HEK293 (cell line): ENCODE data around the gene SSBP3.

Source experiments
- CTCF ChIA-PET: fragments of 350-600 bp; formaldehyde crosslinking; extraction: SDS; loops from one replicate; lab custom pipeline; 2021; ENCODE audit warnings: antibody characterized with exemption; lab: Yijun Ruan, JAX
- POLR2A ChIA-PET: fragments of 300-600 bp; formaldehyde crosslinking; extraction: SDS; loops from one replicate; lab custom pipeline; 2020; ENCODE audit warnings: antibody characterized with exemption, inconsistent platforms; lab: Yijun Ruan, JAX
- H3K27ac ChIP-seq: fragments of 200-500 bp; sonication (Bioruptor generic); 2 replicates; pipeline ENCODE4 v1.5.1; 2014; ENCODE audit warnings: low read depth, low read length, control low read depth, inconsistent platforms; ENCODE audit errors: extremely low read depth
- H3K36me3 ChIP-seq, 2 experiments: fragments of 200-500 bp in 1 of 2; sonication (Bioruptor generic) in 1 of 2; 1 replicate in 1 of 2; 2 replicates in 1 of 2; pipeline ENCODE4 v1.5.1; 2014 to 2017; ENCODE audit warnings: inconsistent platforms in 2 of 2, low read length in 2 of 2; ENCODE audit not compliant: control insufficient read depth in 2 of 2, insufficient read depth in 1 of 2
- H3K4me1 ChIP-seq: fragments of 200-500 bp; sonication (Bioruptor generic); 2 replicates; pipeline ENCODE4 v1.5.1; 2014; ENCODE audit warnings: mild to moderate bottlenecking, low read length, inconsistent platforms; ENCODE audit not compliant: control insufficient read depth, insufficient read depth
- H3K4me3 ChIP-seq: 2 replicates; pipeline ENCODE4 v1.5.1; 2011; ENCODE audit warnings: low read depth, mild to moderate bottlenecking, control low read depth, low read length, moderate library complexity
- H3K9me3 ChIP-seq: fragments of 200-500 bp; sonication (Bioruptor generic); 2 replicates; pipeline ENCODE4 v1.5.1; 2014; ENCODE audit warnings: low read depth, low read length, inconsistent platforms; ENCODE audit not compliant: control insufficient read depth, insufficient read depth
- MZF1 ChIP-seq: fragments of 450-650 bp; formaldehyde crosslinking; IDR thresholded peaks from 2 replicates; pipeline ENCODE4 v1.5.1; 2017; ENCODE audit warnings: missing biosample characterization, missing genetic modification characterization, borderline replicate concordance
- WT1 ChIP-seq: fragments of 450-650 bp; formaldehyde crosslinking; IDR thresholded peaks from 2 replicates; pipeline ENCODE4 v1.5.1; 2016; ENCODE audit warnings: missing biosample characterization, missing genetic modification characterization
- ZBTB11 ChIP-seq: fragments of 450-650 bp; formaldehyde crosslinking; conservative IDR thresholded peaks from 2 replicates; pipeline ENCODE4 v1.5.1; 2016; ENCODE audit warnings: low read depth, missing biosample characterization, missing genetic modification characterization
- ZNF146 ChIP-seq: fragments of 450-650 bp; formaldehyde crosslinking; IDR thresholded peaks from 2 replicates; pipeline ENCODE4 v1.5.1; 2016; ENCODE audit warnings: missing biosample characterization, missing genetic modification characterization
- ZNF366 ChIP-seq: fragments of 450-650 bp; formaldehyde crosslinking; conservative IDR thresholded peaks from 2 replicates; pipeline ENCODE4 v1.5.1; 2016; ENCODE audit warnings: missing biosample characterization, missing genetic modification characterization
- ZNF530 ChIP-seq: fragments of 450-650 bp; formaldehyde crosslinking; IDR thresholded peaks from 2 replicates; pipeline ENCODE4 v1.5.1; 2016; ENCODE audit warnings: low read depth, missing biosample characterization, missing genetic modification characterization
- ZNF544 ChIP-seq: fragments of 450-650 bp; formaldehyde crosslinking; IDR thresholded peaks from 2 replicates; pipeline ENCODE4 v1.5.0; 2017; ENCODE audit warnings: missing biosample characterization, missing genetic modification characterization
- ZNF639 ChIP-seq: fragments of 450-650 bp; formaldehyde crosslinking; IDR thresholded peaks from 2 replicates; pipeline ENCODE4 v1.5.1; 2016; ENCODE audit warnings: missing biosample characterization, missing genetic modification characterization
- ZNF707 ChIP-seq: fragments of 450-650 bp; formaldehyde crosslinking; IDR thresholded peaks from 2 replicates; pipeline ENCODE4 v1.5.1; 2016; ENCODE audit warnings: missing biosample characterization, missing genetic modification characterization
- ZNF830 ChIP-seq: fragments of 450-650 bp; IDR thresholded peaks from 2 replicates; pipeline ENCODE4 v1.5.0; 2018; ENCODE audit warnings: missing biosample characterization, missing genetic modification characterization, low read depth, mild to moderate bottlenecking, moderate library complexity
- TF ChIP-seq, protein P1 (sequence below): fragments of 450-650 bp; formaldehyde crosslinking; IDR thresholded peaks from 2 replicates; pipeline ENCODE4 v1.5.1; 2016; ENCODE audit warnings: missing biosample characterization, missing genetic modification characterization

The SSBP3 gene

GRCh38 chr1:54290506-54291184, 115.5 kb downstream of the SSBP3 start:
- Histone ChIP-seq H3K4me1 (peaks cover 10% of the 10 kb centered on the region), H3K36me3 (no peaks in the 10 kb centered on the region), H3K9me3 (no peaks in the 10 kb centered on the region), H3K27ac (no peak overlapping the region), H3K4me3 (no peak overlapping the region)
- TF ChIP-seq MZF1 (tag by site-specific recombination) (peak; percentile 40; the same call in 1 of the 2 replicates), ZNF544 (tag by site-specific recombination) (no peak)
- ChIA-PET POLR2A (interaction anchor here (0.6 kb wide), 1 partner anchor 26 kb away, joined by 3 read pairs; no protein-coding TSS in a partner anchor), CTCF (interaction anchor here (0.6 to 1.1 kb wide), 2 partner anchors 29 to 198 kb away, joined by 3 read pairs; no protein-coding TSS in a partner anchor)

GRCh38 chr1:54289712-54290233, 116.4 kb downstream of the SSBP3 start:
- ChIA-PET POLR2A (no interaction called here), CTCF (interaction anchor here (0.6 kb wide), 1 partner anchor 30 kb away, joined by 3 read pairs; no protein-coding TSS in a partner anchor)
- no peak overlapping the region for H3K4me3 ChIP-seq
- TF ChIP-seq ZNF639 (tag by site-specific recombination) (no peak), ZNF707 (tag by site-specific recombination) (no peak), ZNF830 (no peak), ZNF146 (tag by site-specific recombination) (no peak), ZNF530 (tag by site-specific recombination) (no peak), WT1 (tag by site-specific recombination) (no peak), ZBTB11 (tag by site-specific recombination) (no peak)
- H3K27ac ChIP-seq, result no peak overlapping the region
- no peaks in the 10 kb centered on the region for H3K9me3 ChIP-seq
- no peaks in the 10 kb centered on the region for H3K36me3 ChIP-seq
- peaks cover 10% of the 10 kb centered on the region for H3K4me1 ChIP-seq

DNA sequence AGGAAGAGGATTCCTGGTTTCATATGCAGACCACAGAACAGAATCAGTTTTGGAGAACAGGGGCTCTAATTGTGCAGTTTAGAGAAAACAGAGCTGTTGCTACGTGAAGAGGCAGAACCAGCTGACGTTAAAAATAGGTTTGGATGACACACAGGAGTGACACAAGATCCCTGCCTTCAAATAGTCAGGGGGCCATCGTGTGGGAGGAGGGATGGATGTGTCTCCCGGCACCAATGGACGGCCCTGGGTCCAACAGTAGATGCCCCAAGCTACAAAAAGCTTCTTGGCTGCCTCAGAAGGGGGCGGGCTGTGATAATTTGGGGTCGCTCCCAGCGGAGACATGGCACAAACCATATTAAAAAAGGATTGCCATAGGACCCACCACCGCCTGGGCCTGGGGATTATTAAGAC, 118.4 kb downstream of the SSBP3 start:
- peak; percentile 30; the same call in 1 of the 2 replicates for TF ChIP-seq ZNF366
- TF ChIP-seq, protein P1, sequence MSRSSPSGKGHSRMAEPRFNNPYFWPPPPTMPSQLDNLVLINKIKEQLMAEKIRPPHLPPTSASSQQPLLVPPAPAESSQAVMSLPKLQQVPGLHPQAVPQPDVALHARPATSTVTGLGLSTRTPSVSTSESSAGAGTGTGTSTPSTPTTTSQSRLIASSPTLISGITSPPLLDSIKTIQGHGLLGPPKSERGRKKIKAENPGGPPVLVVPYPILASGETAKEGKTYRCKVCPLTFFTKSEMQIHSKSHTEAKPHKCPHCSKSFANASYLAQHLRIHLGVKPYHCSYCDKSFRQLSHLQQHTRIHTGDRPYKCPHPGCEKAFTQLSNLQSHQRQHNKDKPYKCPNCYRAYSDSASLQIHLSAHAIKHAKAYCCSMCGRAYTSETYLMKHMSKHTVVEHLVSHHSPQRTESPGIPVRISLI (tag by site-specific recombination), result no peak
- ChIA-PET CTCF (interaction anchor here (0.9 to 1.3 kb wide), 2 partner anchors 12 to 201 kb away, joined by 3 to 7 read pairs; no protein-coding TSS in a partner anchor), POLR2A (interaction anchor here (0.7 to 1.0 kb wide), 2 partner anchors 14 to 119 kb away, joined by 8 to 14 read pairs; partner anchors contain the start of gene SSBP3)
- Histone ChIP-seq H3K27ac (peak overlapping the region; percentile 43), H3K9me3 (no peaks in the 10 kb centered on the region), H3K4me1 (peaks cover 10% of the 10 kb centered on the region), H3K36me3 (no peaks in the 10 kb centered on the region), H3K4me3 (no peak overlapping the region)
